GM12892 (cell line): ENCODE data around the gene KCNMA1.

Source experiments
- POLR2A ChIP-seq: IDR thresholded peaks from 2 replicates; pipeline ENCODE4 v1.6.1; 2011; ENCODE audit warnings: low read depth, low read length, control low read depth
- TAF1 ChIP-seq: IDR thresholded peaks from 2 replicates; pipeline ENCODE4 v1.6.1; 2011; ENCODE audit warnings: low read depth, mild to moderate bottlenecking, control low read depth, low read length, borderline replicate concordance

DNA sequence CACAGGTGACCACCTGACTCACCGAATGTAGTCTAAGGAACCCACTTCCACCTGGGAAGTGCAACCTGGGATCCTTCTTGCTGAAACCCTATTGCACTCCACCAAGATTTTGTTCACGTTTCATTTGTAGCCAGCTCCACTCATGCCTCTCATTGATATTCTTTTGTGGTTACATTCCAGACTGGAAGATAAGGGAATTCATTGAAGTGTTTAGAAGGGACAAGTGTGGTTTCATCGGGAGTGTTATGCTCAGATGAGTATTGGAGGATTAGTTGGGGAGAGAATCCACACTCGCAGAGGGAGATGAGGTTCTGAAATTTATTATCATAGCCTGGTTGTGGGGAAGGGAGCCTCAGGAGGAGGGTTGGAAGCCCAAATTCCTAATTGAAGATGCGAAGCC is 320.4 kb downstream of the KCNMA1 start:
- TF ChIP-seq TAF1 = no peak
- TF ChIP-seq POLR2A = no peak
